Endothelial cell of umbilical vein (primary cell): ENCODE measurements around the gene RET. TPM values are rescaled to one million over a fixed set of nuclear protein-coding genes. Genes with fewer than 3 reads are reported as not detected.

Experiments
- BruUV-seq: library from RNA; stranded (reverse); fragments of 400-500 nt; replicated peaks from 2 replicates; lab custom pipeline; 2021; lab: Mats Ljungman, UMichigan
- CTCF ChIA-PET: fragments of 300-600, 350-600 bp; sonication (Branson Sonifier 250); formaldehyde crosslinking; loops from one replicate; lab custom pipeline; 2021; ENCODE audit warnings: antibody characterized with exemption, inconsistent platforms; lab: Charles Lee
- POLR2A ChIA-PET: fragments of 300-600, 350-600 bp; sonication (Branson Sonifier 250); formaldehyde crosslinking; loops from one replicate; lab custom pipeline; 2021; ENCODE audit warnings: antibody characterized with exemption, inconsistent platforms; lab: Charles Lee
- DNase-seq: peaks from one replicate; pipeline ENCODE4 v3.0.0-alpha.2; 2011; ENCODE audit warnings: low read depth, low spot score
- FAIRE-seq: peaks from 2 replicates; lab custom pipeline; 2011; peaks lifted over from hg19 to GRCh38; lab: Jason Lieb, UNC
- H2AFZ ChIP-seq: 2 replicates; pipeline ENCODE4 v1.6.0; 2012; ENCODE audit warnings: low read depth, low read length, control low read depth, inconsistent platforms
- H3K27ac ChIP-seq: 2 replicates; pipeline ENCODE4 v1.5.1; 2011; ENCODE audit warnings: low read depth, mild to moderate bottlenecking, control low read depth, low read length, moderate library complexity; ENCODE audit not compliant: insufficient read depth
- H3K27me3 ChIP-seq, 2 experiments: 2 replicates each; pipeline versions ENCODE4 v1.6.0 to v1.6.1; 2011; ENCODE audit warnings: low read length in 2 of 2, mixed read lengths in 1 of 2; ENCODE audit not compliant: control insufficient read depth in 2 of 2, insufficient read depth in 2 of 2
- H3K36me3 ChIP-seq, 2 experiments: 2 replicates in 1 of 2; 3 replicates in 1 of 2; pipeline ENCODE4 v1.5.1; 2011; ENCODE audit warnings: low read length in 2 of 2, mild to moderate bottlenecking in 1 of 2, moderate library complexity in 1 of 2; ENCODE audit not compliant: control insufficient read depth in 2 of 2, insufficient read depth in 2 of 2; ENCODE audit errors: extremely low read depth in 1 of 2
- H3K4me1 ChIP-seq: 3 replicates; pipeline ENCODE4 v1.5.1; 2011; ENCODE audit warnings: mild to moderate bottlenecking, low read length; ENCODE audit not compliant: control insufficient read depth, insufficient read depth; ENCODE audit errors: extremely low read depth
- H3K4me2 ChIP-seq: 2 replicates; pipeline ENCODE4 v1.6.1; 2011; ENCODE audit warnings: low read length, control low read depth, mixed read lengths; ENCODE audit not compliant: insufficient read depth
- H3K4me3 ChIP-seq, 3 experiments: fragments of 200-600 bp in 1 of 3; sonication (generic), shearing (Covaris generic) in 1 of 3; replicated peaks in 1 of 3; 2 replicates each; pipeline ENCODE4 v1.5.1; 2011 to 2016; ENCODE audit warnings: control low read depth in 3 of 3, low read length in 3 of 3, mild to moderate bottlenecking in 2 of 3, inconsistent platforms in 1 of 3, low read depth in 1 of 3, moderate library complexity in 1 of 3; ENCODE audit not compliant: insufficient read depth in 1 of 3
- H3K79me2 ChIP-seq: 2 replicates; pipeline ENCODE4 v1.6.0; 2012; ENCODE audit warnings: low read length, inconsistent platforms; ENCODE audit not compliant: control insufficient read depth, insufficient read depth
- H3K9ac ChIP-seq: replicated peaks from 2 replicates; pipeline ENCODE3; 2011; ENCODE audit warnings: low read length, control low read depth; ENCODE audit not compliant: insufficient read depth; ENCODE audit errors: extremely low read depth
- H3K9me1 ChIP-seq: replicated peaks from 3 replicates; pipeline ENCODE4 v1.6.0; 2011; ENCODE audit warnings: mild to moderate bottlenecking, low read length; ENCODE audit not compliant: control insufficient read depth, insufficient read depth; ENCODE audit errors: extremely low read depth
- H3K9me3 ChIP-seq: replicated peaks from 2 replicates; pipeline ENCODE4 v1.5.1; 2012; ENCODE audit warnings: low read length, inconsistent platforms; ENCODE audit not compliant: control insufficient read depth, insufficient read depth
- H4K20me1 ChIP-seq: replicated peaks from 2 replicates; pipeline ENCODE3; 2011; ENCODE audit warnings: mild to moderate bottlenecking, low read length; ENCODE audit not compliant: control insufficient read depth, insufficient read depth; ENCODE audit errors: extremely low read depth
- EZH2 ChIP-seq: IDR thresholded peaks from 2 replicates; pipeline ENCODE4 v1.6.1; 2012; ENCODE audit warnings: borderline replicate concordance, low read depth, mild to moderate bottlenecking, moderate library complexity, low read length, inconsistent platforms; ENCODE audit not compliant: severe bottlenecking
- FOS ChIP-seq: IDR thresholded peaks from 2 replicates; pipeline ENCODE4 v1.6.1; 2011; ENCODE audit warnings: mild to moderate bottlenecking, low read length, moderate library complexity, borderline replicate concordance; ENCODE audit not compliant: insufficient read depth
- GATA2 ChIP-seq: IDR thresholded peaks from 2 replicates; pipeline ENCODE4 v1.7.0; 2011; ENCODE audit warnings: low read depth, mild to moderate bottlenecking, moderate library complexity, mixed read lengths, low read length; ENCODE audit not compliant: insufficient read length, insufficient read depth
- JUN ChIP-seq: IDR thresholded peaks from 2 replicates; pipeline ENCODE4 v1.6.1; 2011; ENCODE audit warnings: borderline replicate concordance, low read depth; ENCODE audit not compliant: insufficient read length, insufficient read depth
- MYC ChIP-seq: IDR thresholded peaks from one replicate; pipeline ENCODE4 v1.6.1; 2011; ENCODE audit warnings: mild to moderate bottlenecking, low read depth, low read length
- POLR2A ChIP-seq: IDR thresholded peaks from 2 replicates; pipeline ENCODE4 v1.6.1; 2012; ENCODE audit warnings: low read depth, mild to moderate bottlenecking, control low read depth, low read length
- POLR2AphosphoS5 ChIP-seq: IDR thresholded peaks from 2 replicates; pipeline ENCODE4 v1.6.1; 2012; ENCODE audit warnings: low read depth, mild to moderate bottlenecking, control low read depth, low read length, moderate library complexity; ENCODE audit not compliant: insufficient read depth
- dilution Hi-C: fragments of 300-500 bp; cut with MboI; formaldehyde crosslinking; loops from one replicate; pipeline ENCODE4 v1.15.0; 2019; ENCODE audit warnings: low sequenced_read_pairs; ENCODE audit not compliant: extremely low pct_ligation_motif_present
- intact Hi-C: fragments of 100-400 bp; cut with micrococcal nuclease; formaldehyde crosslinking; loops from one replicate; pipeline ENCODE4 v1.10.0; 2022
- polyA plus RNA-seq, 4 experiments: library from polyadenylated mRNA; depleted of rRNA in 3 of 4; stranded (reverse) in 3 of 4; unstranded in 1 of 4; fragments of >200 nt; gene quantifications; 2 replicates each; pipeline versions ENCODE4 v1.2.1 to v1.2.3, GENCODE V29; 2011 to 2012; ENCODE audit warnings: missing spikeins in 1 of 4
- total RNA-seq: library from RNA; stranded (reverse); gene quantifications from 2 replicates; pipeline ENCODE4 v1.2.3, GENCODE V29; 2021
- TF ChIP-seq, protein P1 (sequence below), 2 donors: IDR thresholded peaks; 1 replicate in 1 of 2; 2 replicates in 1 of 2; pipeline ENCODE4 v1.5.1; 2011; ENCODE audit warnings: low read length in 2 of 2, mild to moderate bottlenecking in 2 of 2, moderate library complexity in 2 of 2, control low read depth in 1 of 2, inconsistent platforms in 1 of 2, low read depth in 1 of 2; ENCODE audit not compliant: insufficient read depth in 1 of 2; ENCODE audit errors: extremely low read depth in 1 of 2
- TF ChIP-seq, protein P2 (sequence below): IDR thresholded peaks from 2 replicates; pipeline ENCODE4 v1.6.1; 2011; ENCODE audit not compliant: insufficient read depth, insufficient read length

RET gene
- total and polyA plus RNA-seq, 2 donors (not counting 3 experiments of a cell fraction or from before 2014, with no cell fraction given): 0.04 to 0.22 TPM

DNA sequence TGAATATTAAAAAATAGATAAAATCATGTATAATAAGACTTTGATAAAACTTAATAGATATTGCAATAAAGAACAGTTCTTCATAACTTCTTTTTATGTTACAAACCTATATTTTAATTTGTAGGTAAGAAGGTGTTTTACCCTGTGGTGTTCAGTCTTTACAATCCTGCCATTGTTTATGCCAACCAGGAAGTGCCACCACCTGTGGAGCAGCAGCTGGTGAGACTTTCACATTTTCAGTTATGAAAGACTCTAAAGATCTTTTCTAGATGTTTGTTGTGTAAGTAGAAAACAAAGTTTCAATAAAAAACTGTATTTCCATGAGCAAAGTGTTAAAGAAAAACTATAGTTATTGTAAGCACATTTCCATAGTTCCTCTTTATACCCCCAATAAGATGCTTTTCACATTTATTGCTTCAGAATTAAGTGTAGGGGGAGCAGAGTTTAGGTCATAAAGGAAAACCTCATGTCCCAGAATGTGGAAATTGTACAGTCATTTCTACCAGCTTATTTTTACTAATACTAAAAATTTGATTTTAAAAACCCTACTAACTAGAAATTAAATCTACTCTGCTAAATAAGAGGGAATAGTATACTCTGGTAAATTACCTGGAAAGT, 90.1 kb downstream of the RET start:
- peaks cover 8% of the 10 kb centered on the region for H3K4me1 ChIP-seq
- dilution Hi-C loops: no loop called here
- no peak overlapping the region for H3K27ac ChIP-seq
- H3K9me3 ChIP-seq: no peaks in the 10 kb centered on the region
- H3K79me2 ChIP-seq: peaks cover 14% of the 10 kb centered on the region
- no TSS peak for BruUV-seq
- no peak overlapping the region for H2AFZ ChIP-seq
- no peaks in the 10 kb centered on the region for H4K20me1 ChIP-seq
- ChIA-PET CTCF (no interaction called here), POLR2A (no interaction called here)
- no peak overlapping the region for H3K9ac ChIP-seq
- intact Hi-C loops: no loop called here
- TF ChIP-seq FOS: no peak
- no peak for TF ChIP-seq JUN
- FAIRE-seq (no peak), DNase-seq (no peak)
- H3K9me1 ChIP-seq: peaks cover 2% of the 10 kb centered on the region
- H3K4me2 ChIP-seq: no peak overlapping the region
- no peaks in the 10 kb centered on the region for H3K27me3 ChIP-seq
- peaks cover 2 to 7% of the 10 kb centered on the region in 2 experiments for H3K36me3 ChIP-seq
- no peak overlapping the region for H3K4me3 ChIP-seq

GRCh38 chr10:43167498-43167889, 90.6 kb downstream of the RET start:
- peaks cover 0 to 2% of the 10 kb centered on the region in 2 experiments for H3K36me3 ChIP-seq
- H3K27me3 ChIP-seq: no peaks in the 10 kb centered on the region
- CTCF ChIA-PET: interaction anchor here (1.1 kb wide), 1 partner anchor 12 kb away, joined by 3 read pairs; no protein-coding TSS in a partner anchor
- no TSS peak for BruUV-seq
- H4K20me1 ChIP-seq: no peaks in the 10 kb centered on the region
- no peaks in the 10 kb centered on the region for H3K9me1 ChIP-seq
- peaks cover 8% of the 10 kb centered on the region for H3K4me1 ChIP-seq
- H3K9ac ChIP-seq: no peak overlapping the region
- intact Hi-C loops (no loop called here), dilution Hi-C loops (no loop called here)
- H3K4me2 ChIP-seq: no peak overlapping the region
- H3K4me3 ChIP-seq: no peak overlapping the region
- no peaks in the 10 kb centered on the region for H3K9me3 ChIP-seq
- TF ChIP-seq JUN: no peak
- TF ChIP-seq, protein P1, sequence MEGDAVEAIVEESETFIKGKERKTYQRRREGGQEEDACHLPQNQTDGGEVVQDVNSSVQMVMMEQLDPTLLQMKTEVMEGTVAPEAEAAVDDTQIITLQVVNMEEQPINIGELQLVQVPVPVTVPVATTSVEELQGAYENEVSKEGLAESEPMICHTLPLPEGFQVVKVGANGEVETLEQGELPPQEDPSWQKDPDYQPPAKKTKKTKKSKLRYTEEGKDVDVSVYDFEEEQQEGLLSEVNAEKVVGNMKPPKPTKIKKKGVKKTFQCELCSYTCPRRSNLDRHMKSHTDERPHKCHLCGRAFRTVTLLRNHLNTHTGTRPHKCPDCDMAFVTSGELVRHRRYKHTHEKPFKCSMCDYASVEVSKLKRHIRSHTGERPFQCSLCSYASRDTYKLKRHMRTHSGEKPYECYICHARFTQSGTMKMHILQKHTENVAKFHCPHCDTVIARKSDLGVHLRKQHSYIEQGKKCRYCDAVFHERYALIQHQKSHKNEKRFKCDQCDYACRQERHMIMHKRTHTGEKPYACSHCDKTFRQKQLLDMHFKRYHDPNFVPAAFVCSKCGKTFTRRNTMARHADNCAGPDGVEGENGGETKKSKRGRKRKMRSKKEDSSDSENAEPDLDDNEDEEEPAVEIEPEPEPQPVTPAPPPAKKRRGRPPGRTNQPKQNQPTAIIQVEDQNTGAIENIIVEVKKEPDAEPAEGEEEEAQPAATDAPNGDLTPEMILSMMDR (IDR thresholded peaks at IDR 0.05; ENCODE audit: extremely low read depth in 1 of 2, insufficient read depth in 1 of 2, low read depth in 1 of 2, low read length in 2 of 2): no peak
- no peak for TF ChIP-seq GATA2
- no peak for TF ChIP-seq POLR2A
- no peak for TF ChIP-seq MYC
- TF ChIP-seq POLR2AphosphoS5: no peak
- TF ChIP-seq EZH2: no peak
- TF ChIP-seq, protein P2, sequence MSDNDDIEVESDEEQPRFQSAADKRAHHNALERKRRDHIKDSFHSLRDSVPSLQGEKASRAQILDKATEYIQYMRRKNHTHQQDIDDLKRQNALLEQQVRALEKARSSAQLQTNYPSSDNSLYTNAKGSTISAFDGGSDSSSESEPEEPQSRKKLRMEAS: no peak
- TF ChIP-seq FOS: no peak
- H3K27ac ChIP-seq: no peak overlapping the region
- POLR2A ChIA-PET: no interaction called here
- H3K79me2 ChIP-seq: peaks cover 9% of the 10 kb centered on the region
- DNase-seq: no peak
- H2AFZ ChIP-seq: no peak overlapping the region
- no peak for FAIRE-seq
